Osteoblast (primary cell): ENCODE measurements around the gene TERB2. TPM values are rescaled to one million over a fixed set of nuclear protein-coding genes. Genes with fewer than 3 reads are reported as not detected.
"Not testable (repeated sequence)": the region's sequence is repeated elsewhere in the genome, so short reads cannot be mapped to it uniquely, and the experiment has no call there.

Source experiments
- DNase-seq: peaks from one replicate; pipeline ENCODE4 v3.0.0; 2011; ENCODE audit warnings: low spot score, mixed read lengths; ENCODE audit not compliant: insufficient read length; ENCODE audit errors: missing footprints
- H2AFZ ChIP-seq: 2 replicates; pipeline ENCODE4 v1.6.0; 2011; ENCODE audit warnings: mild to moderate bottlenecking, low read length
- H3K27ac ChIP-seq: 2 replicates; pipeline ENCODE4 v1.5.1; 2011; ENCODE audit warnings: mild to moderate bottlenecking, low read depth, low read length, moderate library complexity
- H3K27me3 ChIP-seq: 2 replicates; pipeline ENCODE4 v1.6.0; 2012; ENCODE audit warnings: mild to moderate bottlenecking, control low read depth, inconsistent platforms, low read length, moderate library complexity; ENCODE audit not compliant: insufficient read depth
- H3K36me3 ChIP-seq: 2 replicates; pipeline ENCODE4 v1.5.1; 2011; ENCODE audit warnings: mild to moderate bottlenecking, low read length, control low read depth, moderate library complexity; ENCODE audit not compliant: insufficient read depth
- H3K4me1 ChIP-seq: 2 replicates; pipeline ENCODE4 v1.5.1; 2011; ENCODE audit warnings: mild to moderate bottlenecking, low read length, control low read depth, moderate library complexity; ENCODE audit not compliant: insufficient read depth
- H3K4me2 ChIP-seq: 2 replicates; pipeline ENCODE4 v1.6.0; 2011; ENCODE audit warnings: mild to moderate bottlenecking, low read length; ENCODE audit not compliant: insufficient read depth
- H3K4me3 ChIP-seq: fragments of 200-600 bp; sonication (generic); 3 replicates; pipeline ENCODE4 v1.5.1; 2012; ENCODE audit warnings: mild to moderate bottlenecking, low read length, inconsistent platforms; ENCODE audit not compliant: insufficient read depth
- H3K79me2 ChIP-seq: 2 replicates; pipeline ENCODE4 v1.6.0; 2012; ENCODE audit warnings: mild to moderate bottlenecking, low read length, control low read depth, inconsistent platforms; ENCODE audit not compliant: insufficient read depth
- H3K9me3 ChIP-seq: 2 replicates; pipeline ENCODE4 v1.5.1; 2011; ENCODE audit warnings: low read depth, low read length, control low read depth
- H4K20me1 ChIP-seq: 2 replicates; pipeline ENCODE4 v1.6.0; 2012; ENCODE audit warnings: mild to moderate bottlenecking, low read length, control low read depth; ENCODE audit not compliant: insufficient read depth
- CTCF ChIP-seq: IDR thresholded peaks from 2 replicates; pipeline ENCODE4 v1.5.1; 2011; ENCODE audit warnings: mild to moderate bottlenecking, low read depth, low read length, moderate library complexity; ENCODE audit errors: extremely low read depth
- total RNA-seq: library from RNA; depleted of rRNA; stranded (reverse); fragments of >200 nt; gene quantifications from 2 replicates; pipeline ENCODE4 v1.2.3, GENCODE V29; 2012

Gene TERB2
- total RNA-seq: not detected in 2 replicates

- no peak for DNase-seq
Measured at GRCh38 chr15:44956388-44956787, at the start of gene TERB2. Gene TERB2 (plus strand): TSS chr15:44956687. CDS start chr15:44956719, 32 bp downstream.

GRCh38 chr15:44909423-44909822 lies 47.1 kb upstream of the TERB2 start:
- Histone ChIP-seq H3K36me3 (no peaks in the 10 kb centered on the region), H3K4me2 (no peak overlapping the region), H2AFZ (no peak overlapping the region), H3K79me2 (no peaks in the 10 kb centered on the region), H3K27ac (no peak overlapping the region), H3K4me3 (no peak overlapping the region), H3K9me3 (no peaks in the 10 kb centered on the region), H3K4me1 (no peaks in the 10 kb centered on the region), H3K27me3 (no peaks in the 10 kb centered on the region), H4K20me1 (no peaks in the 10 kb centered on the region)
- no peak for DNase-seq
- TF ChIP-seq CTCF: no peak

More at GRCh38 chr15:44956388-44956787, at the start of gene TERB2:
- Histone ChIP-seq H3K27ac (no peak within 1 kb of the TSS), H4K20me1 (no peaks in the 10 kb centered on the region), H3K36me3 (no peaks in the 10 kb centered on the region), H3K27me3 (no peaks in the 10 kb centered on the region), H3K4me2 (no peak within 1 kb of the TSS), H3K4me1 (no peaks in the 10 kb centered on the region), H2AFZ (no peak within 1 kb of the TSS), H3K9me3 (no peaks in the 10 kb centered on the region), H3K4me3 (no peak within 1 kb of the TSS), H3K79me2 (no peaks in the 10 kb centered on the region)
- TF ChIP-seq CTCF: no peak

GRCh38 chr15:44910981-44911625 lies 45.4 kb upstream of the TERB2 start:
- Histone ChIP-seq H4K20me1 (no peaks in the 10 kb centered on the region), H3K27ac (no peak overlapping the region), H3K79me2 (no peaks in the 10 kb centered on the region), H3K36me3 (no peaks in the 10 kb centered on the region), H2AFZ (no peak overlapping the region), H3K9me3 (no peaks in the 10 kb centered on the region), H3K27me3 (no peaks in the 10 kb centered on the region), H3K4me2 (no peak overlapping the region), H3K4me1 (no peaks in the 10 kb centered on the region), H3K4me3 (no peak overlapping the region)
- no peak for TF ChIP-seq CTCF
- no peak for DNase-seq

GRCh38 chr15:44912186-44912585 lies 44.3 kb upstream of the TERB2 start:
- not testable (repeated sequence) for H3K79me2 ChIP-seq, DNase-seq, H3K27ac ChIP-seq, H4K20me1 ChIP-seq, H2AFZ ChIP-seq, H3K27me3 ChIP-seq, H3K4me2 ChIP-seq, H3K36me3 ChIP-seq, H3K9me3 ChIP-seq, H3K4me3 ChIP-seq, H3K4me1 ChIP-seq

- not testable (repeated sequence) for H3K4me3 ChIP-seq, H3K27ac ChIP-seq, H3K36me3 ChIP-seq, H3K4me2 ChIP-seq, H3K4me1 ChIP-seq, DNase-seq, H3K9me3 ChIP-seq, H4K20me1 ChIP-seq, H3K79me2 ChIP-seq, H2AFZ ChIP-seq, H3K27me3 ChIP-seq
Measured at GRCh38 chr15:44912974-44913448, 43.5 kb upstream of the TERB2 start.
